PC-9 (cell line): Measurements from ENCODE around the gene STXBP5.

Source experiments
- EZH2 ChIP-seq: fragments of 200-600 bp; sonication (generic); IDR thresholded peaks from 2 replicates; pipeline ENCODE4 v1.8.0; 2017; ENCODE audit warnings: antibody characterized with exemption, low read depth
- TF ChIP-seq, protein P1 (sequence below): fragments of 200-600 bp; sonication (generic); conservative IDR thresholded peaks from 2 replicates; pipeline ENCODE4 v1.6.1; 2017; ENCODE audit warnings: mixed run types, antibody characterized with exemption, mild to moderate bottlenecking, moderate library complexity

DNA sequence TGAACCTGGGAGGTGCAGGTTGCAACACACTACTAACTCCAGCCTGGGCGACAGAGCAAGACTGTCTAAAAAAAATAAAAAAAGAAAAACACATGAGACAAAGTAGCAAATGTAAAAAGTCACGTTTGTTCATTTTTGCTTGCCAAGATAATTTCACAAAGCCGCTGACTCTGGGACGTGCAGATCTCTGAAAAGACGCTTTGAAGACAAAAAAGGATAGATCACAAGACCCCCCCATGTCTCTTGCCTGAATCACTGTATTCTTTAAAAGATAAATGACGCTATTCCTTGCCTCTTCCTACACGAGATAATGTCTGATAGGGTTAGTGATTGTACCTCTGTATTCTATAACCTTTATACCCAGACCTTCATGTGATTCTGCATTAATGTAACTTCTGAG lies 23.3 kb upstream of the STXBP5 start:
- TF ChIP-seq, protein P1, sequence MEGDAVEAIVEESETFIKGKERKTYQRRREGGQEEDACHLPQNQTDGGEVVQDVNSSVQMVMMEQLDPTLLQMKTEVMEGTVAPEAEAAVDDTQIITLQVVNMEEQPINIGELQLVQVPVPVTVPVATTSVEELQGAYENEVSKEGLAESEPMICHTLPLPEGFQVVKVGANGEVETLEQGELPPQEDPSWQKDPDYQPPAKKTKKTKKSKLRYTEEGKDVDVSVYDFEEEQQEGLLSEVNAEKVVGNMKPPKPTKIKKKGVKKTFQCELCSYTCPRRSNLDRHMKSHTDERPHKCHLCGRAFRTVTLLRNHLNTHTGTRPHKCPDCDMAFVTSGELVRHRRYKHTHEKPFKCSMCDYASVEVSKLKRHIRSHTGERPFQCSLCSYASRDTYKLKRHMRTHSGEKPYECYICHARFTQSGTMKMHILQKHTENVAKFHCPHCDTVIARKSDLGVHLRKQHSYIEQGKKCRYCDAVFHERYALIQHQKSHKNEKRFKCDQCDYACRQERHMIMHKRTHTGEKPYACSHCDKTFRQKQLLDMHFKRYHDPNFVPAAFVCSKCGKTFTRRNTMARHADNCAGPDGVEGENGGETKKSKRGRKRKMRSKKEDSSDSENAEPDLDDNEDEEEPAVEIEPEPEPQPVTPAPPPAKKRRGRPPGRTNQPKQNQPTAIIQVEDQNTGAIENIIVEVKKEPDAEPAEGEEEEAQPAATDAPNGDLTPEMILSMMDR = no peak
- no peak for TF ChIP-seq EZH2
